ENCODE results near the gene CX3CL1. TPM values are rescaled to one million over a fixed set of nuclear protein-coding genes. Genes with fewer than 3 reads are reported as not detected.

CX3CL1 gene
- total and polyA plus RNA-seq, 2 of the 13 experiments (the other 11 are each of a cell fraction or from before 2014, with no cell fraction given): 57.3 to 60.8 TPM

GRCh38 chr16:57383276-57384247 lies 11.3 kb downstream of the CX3CL1 start (continued):
- TF ChIP-seq ZNF609 (CRISPR knock-in tag; IDR thresholded peaks at IDR 0.05; ENCODE audit: borderline replicate concordance) (no peak; the same call in none of the 2 replicates), ZNF205 (CRISPR knock-in tag; IDR thresholded peaks at IDR 0.05) (no peak), ZBTB26 (CRISPR knock-in tag; IDR thresholded peaks at IDR 0.05; ENCODE audit: borderline replicate concordance) (0 out of 2 replicates have a peak, but pooled peaks have one; percentile 19), ZNF564 (CRISPR knock-in tag; IDR thresholded peaks at IDR 0.05) (0 out of 2 replicates have a peak, but pooled peaks have one; percentile 53), ZXDC (CRISPR knock-in tag; IDR thresholded peaks at IDR 0.05) (no peak), RAD51 (IDR thresholded peaks at IDR 0.05; ENCODE audit: borderline replicate concordance) (no peak), NCOA5 (CRISPR knock-in tag; IDR thresholded peaks at IDR 0.05) (peak; percentile 78), CBFB (CRISPR knock-in tag; IDR thresholded peaks at IDR 0.05) (no peak), HINFP (CRISPR knock-in tag; IDR thresholded peaks at IDR 0.05; ENCODE audit: low read depth) (no peak), ZNF441 (CRISPR knock-in tag; IDR thresholded peaks at IDR 0.05; ENCODE audit: borderline replicate concordance) (0 out of 2 replicates have a peak, but pooled peaks have one; percentile 35)
- TF ChIP-seq, protein P1, sequence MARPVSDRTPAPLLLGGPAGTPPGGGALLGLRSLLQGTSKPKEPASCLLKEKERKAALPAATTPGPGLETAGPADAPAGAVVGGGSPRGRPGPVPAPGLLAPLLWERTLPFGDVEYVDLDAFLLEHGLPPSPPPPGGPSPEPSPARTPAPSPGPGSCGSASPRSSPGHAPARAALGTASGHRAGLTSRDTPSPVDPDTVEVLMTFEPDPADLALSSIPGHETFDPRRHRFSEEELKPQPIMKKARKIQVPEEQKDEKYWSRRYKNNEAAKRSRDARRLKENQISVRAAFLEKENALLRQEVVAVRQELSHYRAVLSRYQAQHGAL (CRISPR knock-in tag; IDR thresholded peaks at IDR 0.05; ENCODE audit: not compliant biosample characterization): no peak
- TF ChIP-seq, protein P2, sequence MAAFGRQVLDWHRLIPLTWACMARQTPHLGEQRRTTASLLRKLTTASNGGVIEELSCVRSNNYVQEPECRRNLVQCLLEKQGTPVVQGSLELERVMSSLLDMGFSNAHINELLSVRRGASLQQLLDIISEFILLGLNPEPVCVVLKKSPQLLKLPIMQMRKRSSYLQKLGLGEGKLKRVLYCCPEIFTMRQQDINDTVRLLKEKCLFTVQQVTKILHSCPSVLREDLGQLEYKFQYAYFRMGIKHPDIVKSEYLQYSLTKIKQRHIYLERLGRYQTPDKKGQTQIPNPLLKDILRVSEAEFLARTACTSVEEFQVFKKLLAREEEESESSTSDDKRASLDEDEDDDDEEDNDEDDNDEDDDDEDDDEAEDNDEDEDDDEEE (CRISPR knock-in tag; IDR thresholded peaks at IDR 0.05): 0 out of 2 replicates have a peak, but pooled peaks have one; percentile 19
- TF ChIP-seq, protein P3, sequence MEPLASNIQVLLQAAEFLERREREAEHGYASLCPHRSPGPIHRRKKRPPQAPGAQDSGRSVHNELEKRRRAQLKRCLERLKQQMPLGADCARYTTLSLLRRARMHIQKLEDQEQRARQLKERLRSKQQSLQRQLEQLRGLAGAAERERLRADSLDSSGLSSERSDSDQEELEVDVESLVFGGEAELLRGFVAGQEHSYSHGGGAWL (CRISPR knock-in tag; IDR thresholded peaks at IDR 0.05): no peak

Data from HepG2 (cell line).